GM18505 (cell line): Measurements from ENCODE around the gene HELZ.

Experiments used
- ATAC-seq: cut with Tn5 transposase; IDR thresholded peaks from one replicate; pipeline ENCODE4 v1.9.1; 2021; ENCODE audit not compliant: unreplicated experiment
- POLR2A ChIP-seq: IDR thresholded peaks from 4 replicates; pipeline ENCODE4 v1.6.1; 2011; ENCODE audit warnings: borderline replicate concordance; ENCODE audit not compliant: insufficient read depth, insufficient read length; ENCODE audit errors: extremely low read depth

The HELZ gene

DNA sequence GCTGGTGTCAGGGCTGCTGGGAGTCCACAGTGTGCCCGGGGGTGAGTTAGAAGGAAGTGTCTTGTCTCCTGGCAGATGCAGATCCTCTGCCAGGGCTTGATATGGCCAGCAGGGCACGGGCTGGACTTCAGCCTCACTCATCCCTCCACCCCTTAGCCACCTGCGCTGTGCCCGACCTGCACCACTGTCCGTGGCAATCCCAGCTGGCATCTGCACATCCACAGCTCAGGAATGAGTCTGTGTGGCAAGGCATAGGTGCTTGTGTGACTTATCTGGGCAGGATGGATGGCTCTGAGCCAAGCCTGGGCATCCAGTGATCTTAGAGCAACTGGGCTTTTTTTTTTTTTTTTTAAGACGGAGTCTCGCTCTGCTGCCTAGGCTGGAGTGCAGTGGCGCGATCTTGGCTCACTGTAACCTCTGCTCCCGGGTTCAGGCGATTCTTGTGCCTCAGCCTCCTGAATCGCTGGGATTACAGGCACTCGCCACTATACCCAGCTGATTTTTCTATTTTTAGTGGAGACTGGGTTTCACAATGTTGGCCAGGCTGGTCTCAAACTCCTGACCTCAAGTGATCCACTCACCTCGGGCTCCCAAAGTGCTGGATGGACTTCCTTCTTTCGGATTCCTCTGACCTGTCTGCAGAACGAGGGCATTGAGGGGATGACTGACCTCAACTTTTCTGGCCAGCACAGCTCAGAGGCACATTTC lies 223.1 kb downstream of the HELZ start:
- no peak for ATAC-seq

DNA sequence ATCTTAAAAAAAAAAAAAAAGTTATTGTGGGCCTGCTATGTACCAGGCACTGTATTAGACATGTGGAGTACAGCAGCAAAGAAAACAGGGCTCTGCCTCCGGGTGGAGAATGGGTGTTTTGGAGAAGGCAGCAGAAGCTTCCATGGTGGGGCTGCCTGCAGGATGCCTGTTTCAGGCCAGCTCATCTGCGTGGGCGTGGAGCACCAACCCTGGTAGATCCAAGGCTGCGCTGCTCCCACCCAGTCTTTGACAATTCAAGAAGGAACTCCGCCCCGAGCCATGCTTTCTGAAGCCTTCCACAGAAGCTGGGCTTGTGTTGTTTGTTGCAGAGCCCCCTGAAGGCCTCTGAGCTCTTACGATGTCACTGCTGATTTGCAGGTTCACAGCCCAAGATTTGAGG lies 223.8 kb downstream of the HELZ start:
- no peak for ATAC-seq
- no peak for TF ChIP-seq POLR2A

More for the DNA sequence above, 223.1 kb downstream of the HELZ start:
- TF ChIP-seq POLR2A = no peak
